ACC112 (cell line): ENCODE data around the gene RPS6KL1.

Experiments used
- H2AFZ ChIP-seq: fragments of 200-600 bp; sonication (generic); one replicate; pipeline ENCODE4 v1.6.0; 2017; ENCODE audit warnings: antibody characterized with exemption, low read length; ENCODE audit not compliant: unreplicated experiment
- H3K27ac ChIP-seq: fragments of 200-600 bp; sonication (generic); 2 replicates; pipeline ENCODE4 v1.5.1; 2014; ENCODE audit warnings: low read depth, mild to moderate bottlenecking, antibody characterized with exemption, low read length, moderate library complexity
- H3K27me3 ChIP-seq: fragments of 200-600 bp; sonication (generic); 2 replicates; pipeline ENCODE4 v1.6.1; 2014; ENCODE audit warnings: mild to moderate bottlenecking, antibody characterized with exemption, low read length, moderate library complexity, mixed read lengths; ENCODE audit not compliant: insufficient read depth
- H3K36me3 ChIP-seq: fragments of 200-600 bp; sonication (generic); 2 replicates; pipeline ENCODE4 v1.6.1; 2016; ENCODE audit warnings: mild to moderate bottlenecking, antibody characterized with exemption, low read length, moderate library complexity, mixed read lengths; ENCODE audit not compliant: insufficient read depth
- H3K4me1 ChIP-seq: fragments of 200-600 bp; sonication (generic); one replicate; pipeline ENCODE4 v1.6.1; 2016; ENCODE audit warnings: low read length, mixed read lengths; ENCODE audit not compliant: insufficient read depth, unreplicated experiment, control insufficient read depth
- H3K4me3 ChIP-seq: fragments of 200-600 bp; sonication (generic); 2 replicates; pipeline ENCODE4 v1.5.1; 2014; ENCODE audit warnings: mild to moderate bottlenecking, low read depth, low read length
- H3K79me2 ChIP-seq: fragments of 200-600 bp; sonication (generic); one replicate; pipeline ENCODE4 v1.6.0; 2016; ENCODE audit warnings: low read length; ENCODE audit not compliant: control insufficient read depth, unreplicated experiment, insufficient read depth

Gene RPS6KL1

DNA sequence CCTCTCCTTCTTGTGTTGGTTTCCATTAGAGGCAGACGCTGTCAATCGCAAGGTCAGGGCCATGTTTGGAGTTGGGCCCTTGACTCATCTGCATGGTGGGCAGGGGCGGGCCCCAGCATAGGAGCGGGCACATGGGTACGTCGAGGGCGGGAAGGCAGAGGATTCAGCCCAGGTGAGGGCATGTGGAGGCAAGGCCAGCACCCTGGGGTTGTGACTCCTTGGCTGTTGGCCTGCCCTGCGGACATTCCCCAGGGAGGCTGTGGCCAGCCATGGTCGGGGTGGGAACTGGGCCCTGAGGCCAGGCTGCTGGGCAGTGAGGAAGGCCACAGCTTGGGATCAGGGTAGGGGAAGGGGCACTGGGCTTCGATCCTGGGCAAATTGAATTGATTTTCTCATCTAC, 10.3 kb downstream of the RPS6KL1 start:
- no peaks in the 10 kb centered on the region for H3K36me3 ChIP-seq
- H3K4me3 ChIP-seq = no peak overlapping the region
- no peaks in the 10 kb centered on the region for H3K79me2 ChIP-seq
- no peak overlapping the region for H2AFZ ChIP-seq
- H3K27me3 ChIP-seq = no peaks in the 10 kb centered on the region
- H3K27ac ChIP-seq = no peak overlapping the region
- H3K4me1 ChIP-seq = peaks cover 8% of the 10 kb centered on the region

GRCh38 chr14:74912111-74912510, 10.9 kb downstream of the RPS6KL1 start:
- H3K36me3 ChIP-seq = no peaks in the 10 kb centered on the region
- H3K27me3 ChIP-seq = no peaks in the 10 kb centered on the region
- H3K27ac ChIP-seq = no peak overlapping the region
- no peaks in the 10 kb centered on the region for H3K79me2 ChIP-seq
- H3K4me3 ChIP-seq = no peak overlapping the region
- H3K4me1 ChIP-seq = peaks cover 8% of the 10 kb centered on the region
- no peak overlapping the region for H2AFZ ChIP-seq

GRCh38 chr14:74911704-74912103, 11.4 kb downstream of the RPS6KL1 start:
- Histone ChIP-seq H3K4me1 (peaks cover 8% of the 10 kb centered on the region), H3K27ac (no peak overlapping the region), H3K79me2 (no peaks in the 10 kb centered on the region), H3K36me3 (no peaks in the 10 kb centered on the region), H3K27me3 (no peaks in the 10 kb centered on the region), H2AFZ (no peak overlapping the region), H3K4me3 (no peak overlapping the region)

DNA sequence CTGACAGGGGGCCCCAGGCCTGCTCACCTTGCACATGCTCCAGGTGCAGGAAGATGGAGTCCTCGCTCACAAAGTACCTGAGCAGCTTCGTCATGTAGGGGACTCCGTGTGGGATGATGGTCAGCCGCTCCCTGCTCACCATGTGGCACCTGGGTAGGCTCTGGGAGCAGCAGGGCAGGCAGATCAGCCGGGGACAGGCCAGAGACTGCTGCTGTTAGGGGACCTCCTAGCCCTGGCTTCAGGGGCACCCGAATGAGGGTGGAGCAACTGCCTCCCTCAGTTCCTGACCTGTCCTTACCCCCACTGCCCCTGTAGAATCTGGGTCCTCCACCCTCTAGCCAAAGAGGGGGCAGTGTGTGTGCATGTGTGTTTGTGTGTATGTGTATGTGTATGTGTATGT, 11.8 kb downstream of the RPS6KL1 start:
- Histone ChIP-seq H3K79me2 (no peaks in the 10 kb centered on the region), H2AFZ (no peak overlapping the region), H3K4me1 (peaks cover 8% of the 10 kb centered on the region), H3K27ac (no peak overlapping the region), H3K4me3 (no peak overlapping the region), H3K27me3 (no peaks in the 10 kb centered on the region), H3K36me3 (no peaks in the 10 kb centered on the region)

DNA sequence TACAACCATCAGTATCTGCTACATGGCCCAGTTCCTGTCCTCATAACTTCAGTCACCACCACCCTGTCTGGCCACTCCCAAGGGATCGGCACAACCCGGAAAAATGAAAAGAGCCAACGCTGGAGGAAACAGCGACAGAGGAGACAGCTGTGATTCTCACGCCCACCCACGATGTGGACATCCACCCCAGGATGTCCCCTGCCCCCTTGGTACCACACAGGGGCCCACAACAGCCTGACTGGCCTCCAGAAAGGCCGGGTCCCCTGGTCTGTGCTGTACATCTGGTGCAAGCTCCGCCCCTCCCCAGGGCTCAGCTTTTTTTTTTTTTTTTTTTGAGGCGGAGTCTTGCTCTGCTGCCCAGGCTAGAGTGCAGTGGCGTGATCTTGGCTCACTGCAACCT, 12.5 kb downstream of the RPS6KL1 start:
- no peaks in the 10 kb centered on the region for H3K36me3 ChIP-seq
- H3K79me2 ChIP-seq = no peaks in the 10 kb centered on the region
- peaks cover 8% of the 10 kb centered on the region for H3K4me1 ChIP-seq
- H2AFZ ChIP-seq = no peak overlapping the region
- H3K27me3 ChIP-seq = no peaks in the 10 kb centered on the region
- no peak overlapping the region for H3K27ac ChIP-seq
- H3K4me3 ChIP-seq = no peak overlapping the region

DNA sequence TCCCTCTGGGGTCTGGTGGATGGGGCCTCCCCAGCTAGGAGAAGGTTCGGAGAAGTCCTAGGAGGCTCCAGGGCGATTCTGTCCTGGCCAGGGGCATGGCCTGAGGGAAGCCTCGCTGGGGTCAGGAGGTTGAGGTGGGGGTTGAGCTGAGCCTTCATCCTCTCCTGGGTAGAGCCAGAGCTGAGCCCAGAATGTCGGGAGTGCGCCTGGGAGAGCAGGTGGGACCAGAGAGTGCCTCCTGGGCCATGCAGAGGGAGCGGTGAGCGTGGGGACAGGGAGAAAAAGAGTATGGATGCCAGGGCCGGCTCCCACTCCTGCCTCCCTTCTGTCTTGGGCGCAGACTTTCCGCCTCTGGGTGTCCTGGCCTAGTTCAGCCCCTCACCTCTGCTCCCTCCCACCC, 13.1 kb downstream of the RPS6KL1 start:
- Histone ChIP-seq H3K4me3 (no peak overlapping the region), H3K27me3 (no peaks in the 10 kb centered on the region), H3K36me3 (no peaks in the 10 kb centered on the region), H3K27ac (no peak overlapping the region), H3K4me1 (peaks cover 8% of the 10 kb centered on the region), H3K79me2 (no peaks in the 10 kb centered on the region), H2AFZ (no peak overlapping the region)

DNA sequence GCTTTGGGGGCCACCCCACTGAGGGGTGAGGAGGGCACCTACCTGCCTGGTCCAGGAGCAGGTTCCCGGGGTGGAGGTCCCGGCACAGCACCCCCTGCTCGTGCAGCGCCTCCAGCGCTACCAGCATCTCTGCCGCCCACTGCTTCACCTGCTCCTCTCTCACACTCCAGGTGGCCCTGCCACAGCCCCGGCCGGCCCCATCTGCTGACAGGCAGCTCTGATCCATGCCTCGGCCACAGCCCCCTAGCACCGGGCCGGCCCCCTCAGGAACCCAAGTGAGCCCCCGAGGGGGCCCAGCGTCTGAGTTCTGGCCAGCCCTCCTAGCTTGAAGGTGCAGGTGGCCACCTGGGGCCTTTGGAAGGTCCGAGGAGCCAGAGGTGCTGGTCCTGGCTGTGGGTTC, 13.6 kb downstream of the RPS6KL1 start:
- no peak overlapping the region for H3K4me3 ChIP-seq
- peaks cover 8% of the 10 kb centered on the region for H3K4me1 ChIP-seq
- no peak overlapping the region for H2AFZ ChIP-seq
- no peak overlapping the region for H3K27ac ChIP-seq
- no peaks in the 10 kb centered on the region for H3K79me2 ChIP-seq
- H3K36me3 ChIP-seq = no peaks in the 10 kb centered on the region
- H3K27me3 ChIP-seq = no peaks in the 10 kb centered on the region

DNA sequence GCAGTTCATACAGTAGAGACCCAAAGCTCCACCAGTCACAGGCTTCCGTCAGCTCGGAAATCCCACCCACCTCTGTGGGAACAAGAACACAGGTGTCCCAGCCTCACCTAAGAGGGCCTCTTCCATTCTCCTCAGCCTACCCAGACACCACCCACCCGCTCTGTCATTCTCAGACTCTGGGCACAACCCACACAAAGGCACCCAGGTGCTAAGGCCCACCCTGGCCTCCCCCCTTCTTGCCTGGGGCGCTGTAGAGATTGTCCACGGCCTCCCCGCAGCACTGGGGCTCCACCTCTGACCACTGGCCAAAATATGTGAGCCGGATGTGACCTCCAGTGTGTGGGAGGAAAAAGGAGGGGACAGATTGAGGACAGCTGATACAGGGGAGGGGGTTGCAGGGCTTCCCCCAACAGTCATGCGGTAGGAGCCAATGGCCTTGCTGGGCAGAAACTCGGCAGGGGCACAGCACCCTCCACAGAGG, 14.2 kb downstream of the RPS6KL1 start:
- Histone ChIP-seq H3K79me2 (no peaks in the 10 kb centered on the region), H3K27ac (no peak overlapping the region), H3K36me3 (no peaks in the 10 kb centered on the region), H3K4me3 (no peak overlapping the region), H2AFZ (no peak overlapping the region), H3K27me3 (no peaks in the 10 kb centered on the region), H3K4me1 (peaks cover 5% of the 10 kb centered on the region)

GRCh38 chr14:74907744-74908143, 15.3 kb downstream of the RPS6KL1 start:
- H3K4me3 ChIP-seq = no peak overlapping the region
- H2AFZ ChIP-seq = no peak overlapping the region
- H3K27ac ChIP-seq = no peak overlapping the region

GRCh38 chr14:74906925-74907521, 16.0 kb downstream of the RPS6KL1 start:
- Histone ChIP-seq H3K4me1 (peaks cover 5% of the 10 kb centered on the region), H3K36me3 (peaks cover 7% of the 10 kb centered on the region; the same call in 1 of the 2 replicates), H3K79me2 (no peaks in the 10 kb centered on the region), H3K27ac (no peak overlapping the region), H3K4me3 (no peak overlapping the region), H3K27me3 (no peaks in the 10 kb centered on the region), H2AFZ (no peak overlapping the region)

More at GRCh38 chr14:74907744-74908143, 15.3 kb downstream of the RPS6KL1 start:
- H3K27me3 ChIP-seq = no peaks in the 10 kb centered on the region
- peaks cover 6% of the 10 kb centered on the region; the same call in 1 of the 2 replicates for H3K36me3 ChIP-seq
- H3K79me2 ChIP-seq = no peaks in the 10 kb centered on the region
- peaks cover 5% of the 10 kb centered on the region for H3K4me1 ChIP-seq

DNA sequence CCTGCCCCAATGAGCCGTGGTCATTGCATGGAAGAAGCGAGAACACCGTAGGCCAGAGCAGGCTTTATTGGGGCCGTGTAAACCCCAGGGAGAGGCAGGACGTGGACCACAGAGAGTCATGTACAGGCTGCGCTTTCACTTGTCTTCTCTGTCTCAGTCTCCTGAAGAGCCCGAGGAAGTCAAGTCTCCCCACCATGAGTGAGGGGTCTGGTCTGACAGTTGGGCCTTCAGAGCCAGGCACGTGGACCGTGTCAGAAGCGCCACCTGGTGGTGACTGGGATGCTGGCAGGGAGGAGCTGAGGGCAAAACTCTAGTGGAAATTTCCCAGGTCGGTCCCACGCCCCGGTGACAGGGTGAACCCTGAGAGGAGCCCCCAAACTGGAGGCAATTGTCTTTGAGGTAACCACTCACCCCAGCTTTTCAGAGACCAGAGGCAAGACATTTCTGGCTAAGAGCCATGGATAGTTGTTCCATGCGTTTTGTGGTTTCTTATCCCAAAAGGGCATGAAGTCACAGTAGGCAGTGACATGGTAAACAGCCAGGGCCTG, 17.4 kb downstream of the RPS6KL1 start:
- Histone ChIP-seq H3K27ac (no peak overlapping the region), H3K4me1 (peaks cover 5% of the 10 kb centered on the region), H3K27me3 (no peaks in the 10 kb centered on the region), H2AFZ (no peak overlapping the region), H3K4me3 (no peak overlapping the region), H3K79me2 (no peaks in the 10 kb centered on the region), H3K36me3 (peaks cover 20% of the 10 kb centered on the region)
